K562 (cell line): ENCODE measurements around the gene CMA1. TPM values are rescaled to one million over a fixed set of nuclear protein-coding genes. Genes with fewer than 3 reads are reported as not detected.

Experiments used
- ATAC-seq: fragments of 200-7000 bp; cut with Tn5 transposase; 3 replicates; pipeline ENCODE4 v1.9.1; 2020; ENCODE audit warnings: moderate library complexity
- BruUV-seq: library from RNA; stranded (reverse); fragments of 400-500 nt; replicated peaks from 2 replicates; lab custom pipeline; 2021; lab: Mats Ljungman, UMichigan
- CTCF ChIA-PET: fragments of 300-600 bp; formaldehyde crosslinking; extraction: SDS; loops from one replicate; lab custom pipeline; 2021; ENCODE audit warnings: low intra/inter-chr PET ratio; lab: Yijun Ruan, JAX
- POLR2A ChIA-PET: fragments of 300-600, 350-650 bp; sonication (Branson Sonifier 250); formaldehyde crosslinking; extraction: SDS; loops from one replicate; lab custom pipeline; 2021; ENCODE audit warnings: antibody characterized with exemption, inconsistent platforms; lab: Yijun Ruan, JAX
- DNase-seq, 4 experiments: peaks; one replicate each; pipeline versions ENCODE4 v3.0.0 to v3.0.0-alpha.2; 2011 to 2018; ENCODE audit warnings: low spot score in 3 of 4, mixed read lengths in 3 of 4; ENCODE audit errors: extremely low read depth in 1 of 4
- FAIRE-seq: peaks from 2 replicates; lab custom pipeline; 2011; peaks lifted over from hg19 to GRCh38; lab: Jason Lieb, UNC
- H2AFZ ChIP-seq: 2 replicates; pipeline ENCODE4 v1.6.0; 2011; ENCODE audit warnings: low read depth, low read length, control low read depth, inconsistent platforms
- H3K27ac ChIP-seq: fragments of 200-600 bp; 3 replicates; pipeline ENCODE4 v1.8.0; 2011; ENCODE audit warnings: low read depth, mild to moderate bottlenecking, control low read depth, inconsistent platforms, low read length, moderate library complexity, mixed read lengths; ENCODE audit errors: extremely low read depth
- H3K27me3 ChIP-seq, 2 experiments: fragments of 300-600 bp in 1 of 2; 2 replicates in 1 of 2; 3 replicates in 1 of 2; pipeline versions ENCODE4 v1.6.0 to v1.8.0; 2011; ENCODE audit warnings: inconsistent platforms in 2 of 2, low read length in 2 of 2, mild to moderate bottlenecking in 1 of 2, mixed read lengths in 1 of 2, moderate library complexity in 1 of 2; ENCODE audit not compliant: control insufficient read depth in 2 of 2, insufficient read depth in 2 of 2
- H3K36me3 ChIP-seq: fragments of 300-600 bp; 3 replicates; pipeline ENCODE4 v1.8.0; 2011; ENCODE audit warnings: mild to moderate bottlenecking, low read length, inconsistent platforms; ENCODE audit not compliant: control insufficient read depth, insufficient read depth
- H3K4me1 ChIP-seq, 2 experiments: fragments of 200-600 bp in 1 of 2; replicated peaks in 1 of 2; 2 replicates in 1 of 2; 3 replicates in 1 of 2; pipeline versions ENCODE4 v1.5.1 to v1.8.0; 2011; ENCODE audit warnings: inconsistent platforms in 2 of 2, low read length in 2 of 2, mild to moderate bottlenecking in 1 of 2, mixed read lengths in 1 of 2, moderate library complexity in 1 of 2; ENCODE audit not compliant: control insufficient read depth in 2 of 2, insufficient read depth in 2 of 2
- H3K4me2 ChIP-seq: 2 replicates; pipeline ENCODE4 v1.6.1; 2011; ENCODE audit warnings: low read length, control low read depth, inconsistent platforms, mixed read lengths; ENCODE audit not compliant: insufficient read depth
- H3K4me3 ChIP-seq: fragments of 200-600 bp; sonication (generic), shearing (Covaris generic); 2 replicates; pipeline ENCODE4 v1.5.1; 2016; ENCODE audit warnings: control low read depth, inconsistent platforms
- H3K79me2 ChIP-seq: fragments of 200-600 bp; 3 replicates; pipeline ENCODE4 v1.8.0; 2011; ENCODE audit warnings: low read length, inconsistent platforms; ENCODE audit not compliant: control insufficient read depth, insufficient read depth
- H3K9ac ChIP-seq, 2 experiments: 2 replicates each; pipeline versions ENCODE4 v1.6.0 to v1.6.1; 2011; ENCODE audit warnings: low read depth in 2 of 2, low read length in 2 of 2, control low read depth in 1 of 2, inconsistent platforms in 1 of 2, mild to moderate bottlenecking in 1 of 2, mixed read lengths in 1 of 2; ENCODE audit not compliant: insufficient read depth in 1 of 2
- H3K9me1 ChIP-seq: one replicate; pipeline ENCODE4 v1.6.0; 2011; ENCODE audit warnings: inconsistent platforms, mild to moderate bottlenecking, low read length, moderate library complexity; ENCODE audit not compliant: control insufficient read depth, insufficient read depth
- H3K9me3 ChIP-seq: replicated peaks from 2 replicates; pipeline ENCODE4 v1.5.1; 2011; ENCODE audit warnings: low read depth, low read length, inconsistent platforms; ENCODE audit not compliant: control insufficient read depth, insufficient read depth
- H4K20me1 ChIP-seq: replicated peaks from 2 replicates; pipeline ENCODE4 v1.6.1; 2011; ENCODE audit warnings: low read length, inconsistent platforms, mixed read lengths; ENCODE audit not compliant: control insufficient read depth, insufficient read depth
- ETS2 ChIP-seq: IDR thresholded peaks from 2 replicates; pipeline ENCODE4 v1.6.1; 2016; ENCODE audit warnings: borderline replicate concordance, missing genetic modification characterization, mild to moderate bottlenecking, moderate library complexity, missing compliant biosample characterization; ENCODE audit not compliant: poor library complexity, severe bottlenecking
- MLLT1 ChIP-seq, 2 experiments: fragments of 450-650 bp; IDR thresholded peaks; 2 replicates each; pipeline ENCODE4 v1.6.1; 2016
- NFE2 ChIP-seq: IDR thresholded peaks from 2 replicates; pipeline ENCODE4 v1.6.1; 2014; ENCODE audit warnings: antibody characterized with exemption, low read depth
- PCBP2 ChIP-seq: fragments of 200-400 bp; formaldehyde crosslinking; IDR thresholded peaks from 2 replicates; pipeline ENCODE4 v1.6.1; 2018; ENCODE audit warnings: low read length, low read depth, mild to moderate bottlenecking, moderate library complexity; ENCODE audit not compliant: poor library complexity, severe bottlenecking
- SFPQ ChIP-seq: fragments of 200-400 bp; formaldehyde crosslinking; IDR thresholded peaks from 2 replicates; pipeline ENCODE4 v1.6.1; 2017; ENCODE audit warnings: mild to moderate bottlenecking, low read depth, low read length, moderate library complexity
- TEAD2 ChIP-seq: fragments of 450-650 bp; IDR thresholded peaks from 2 replicates; pipeline ENCODE4 v1.6.1; 2016; ENCODE audit warnings: missing genetic modification characterization, control low read depth, missing compliant biosample characterization
- ZNF609 ChIP-seq: sonication (generic); formaldehyde crosslinking; IDR thresholded peaks from 2 replicates; pipeline ENCODE4 v1.8.1; 2023; ENCODE audit warnings: missing genetic modification reagents, mild to moderate bottlenecking, borderline replicate concordance
- WGBS: fragments of 100-300 bp; shearing (Covaris generic); methylation state at CpG from one replicate; pipeline ENCODE4 v1.1.6; 2016; ENCODE audit warnings: low coverage, mixed read lengths; ENCODE audit not compliant: insufficient coverage; ENCODE audit errors: missing lambda C conversion rate; 5-methylcytosine and 5-hydroxymethylcytosine counted together
- in situ Hi-C: fragments of 300-500 bp; cut with MboI; formaldehyde crosslinking; loops from 4 replicates; pipeline ENCODE4 v1.15.0; 2018; ENCODE audit warnings: inconsistent platforms, mixed read lengths
- intact Hi-C: fragments of 100-400 bp; cut with micrococcal nuclease; formaldehyde crosslinking; loops from 2 replicates; pipeline ENCODE4 v1.14.2; 2022
- polyA plus RNA-seq, 8 experiments: library from polyadenylated mRNA; depleted of rRNA in 4 of 8; stranded (reverse) in 5 of 8; unstranded in 3 of 8; fragments of >200 nt; fragmentation: Nextera tagmentation in 2 of 8; fragmentation: Illumina TruSeq in 1 of 8; extraction: Ambion mirVana in 2 of 8; extraction: Trizol in 1 of 8; gene quantifications; 2 replicates each; pipeline versions ENCODE4 v1.2.1 to v1.2.3, GENCODE V29; 2011 to 2014; ENCODE audit warnings: inconsistent platforms in 1 of 8, missing spikeins in 1 of 8
- total RNA-seq, 7 experiments: library from RNA; depleted of rRNA in 6 of 7; stranded (reverse); fragments of >200 nt in 6 of 7; fragmentation: Illumina TruSeq in 2 of 7; extraction: Trizol in 2 of 7; gene quantifications; 2 replicates each; pipeline versions ENCODE4 v1.2.1 to v1.2.3, GENCODE V29; 2011 to 2021; ENCODE audit warnings: low replicate concordance in 1 of 7

Gene CMA1
- total and polyA plus RNA-seq, 9 of the 15 experiments (the other 6 are each of a cell fraction or from before 2014, with no cell fraction given): not detected

GRCh38 chr14:24506443-24506842, 1.6 kb downstream of the CMA1 start:
- ChIA-PET POLR2A (interaction anchor here (0.6 kb wide), 1 partner anchor 860 kb away, joined by 3 read pairs; no protein-coding TSS in a partner anchor), CTCF (no interaction called here)
- no peak for ATAC-seq
- Histone ChIP-seq H4K20me1 (no peaks in the 10 kb centered on the region), H3K79me2 (no peaks in the 10 kb centered on the region), H3K4me3 (no peak overlapping the region), H3K4me1 (no peaks in the 10 kb centered on the region), H3K36me3 (no peaks in the 10 kb centered on the region), H2AFZ (no peak overlapping the region), H3K27me3 (no peaks in the 10 kb centered on the region), H3K9me1 (no peaks in the 10 kb centered on the region), H3K9ac (no peak overlapping the region), H3K4me2 (no peak overlapping the region), H3K27ac (no peak overlapping the region), H3K9me3 (no peaks in the 10 kb centered on the region)
- in situ Hi-C loops (no loop called here), intact Hi-C loops (no loop called here)
- 2% methylated on average over 5 of the region's 6 CpGs for WGBS
- no peak for FAIRE-seq
- no TSS peak for BruUV-seq
- no peak for TF ChIP-seq MLLT1 (IDR thresholded peaks at IDR 0.05)
- TF ChIP-seq SFPQ: no peak
- no peak for TF ChIP-seq PCBP2
- TF ChIP-seq NFE2: no peak
- no peak for TF ChIP-seq TEAD2 (tag)
- TF ChIP-seq ETS2 (tag): no peak
- TF ChIP-seq ZNF609: no peak
- DNase-seq: no peak
